HepG2 (cell line): ENCODE data around the gene PHTF1. TPM values are rescaled to one million over a fixed set of nuclear protein-coding genes. Genes with fewer than 3 reads are reported as not detected.
A peak's percentile ranks its signal among the peaks of the same experiment; 100 is the strongest.

Source experiments
- ATAC-seq: fragments of 200-7000 bp; cut with Tn5 transposase; 3 replicates; pipeline ENCODE4 v1.9.1; 2020; ENCODE audit warnings: mild to moderate bottlenecking, moderate library complexity
- Bru-seq: library from RNA; stranded (reverse); fragments of 400-500 nt; gene quantifications from one replicate; lab custom pipeline; 2021; lab: Mats Ljungman, UMichigan
- BruChase-seq, 2 experiments: library from RNA; stranded (reverse); fragments of 400-500 nt; gene quantifications; one replicate each; lab custom pipeline; 2021; lab: Mats Ljungman, UMichigan
- BruUV-seq: library from RNA; stranded (reverse); fragments of 400-500 nt; replicated peaks from 2 replicates; lab custom pipeline; 2021; lab: Mats Ljungman, UMichigan
- CTCF ChIA-PET: fragments of 300-600 bp; formaldehyde crosslinking; extraction: SDS; loops from one replicate; lab custom pipeline; 2021; ENCODE audit warnings: low total read pairs, inconsistent platforms, low intra/inter-chr PET ratio; lab: Yijun Ruan, JAX
- POLR2A ChIA-PET: fragments of 350-600 bp; sonication (Branson Sonifier 250); formaldehyde crosslinking; loops from one replicate; lab custom pipeline; 2020; ENCODE audit warnings: antibody characterized with exemption, inconsistent platforms; lab: Yijun Ruan, JAX
- DNase-seq: peaks from one replicate; pipeline ENCODE4 v3.0.0-alpha.2; 2015; ENCODE audit warnings: low spot score
- FAIRE-seq: peaks from 3 replicates; lab custom pipeline; 2011; peaks lifted over from hg19 to GRCh38; lab: Jason Lieb, UNC
- H2AFZ ChIP-seq: one replicate; pipeline ENCODE4 v1.6.1; 2011; ENCODE audit warnings: low read length, inconsistent platforms
- H3K27ac ChIP-seq: fragments of 300-600 bp; 3 replicates; pipeline ENCODE4 v1.8.0; 2011; ENCODE audit warnings: mixed run types, mild to moderate bottlenecking, mixed read lengths, low read length, inconsistent platforms; ENCODE audit not compliant: insufficient read depth; ENCODE audit errors: extremely low read length
- H3K27me3 ChIP-seq, 2 experiments: fragments of 200-600 bp in 1 of 2; 2 replicates in 1 of 2; 3 replicates in 1 of 2; pipeline versions ENCODE4 v1.6.0 to v1.8.0; 2011; ENCODE audit warnings: low read length in 2 of 2, mild to moderate bottlenecking in 2 of 2, moderate library complexity in 2 of 2, inconsistent platforms in 1 of 2; ENCODE audit not compliant: insufficient read depth in 2 of 2, control insufficient read depth in 1 of 2
- H3K36me3 ChIP-seq, 2 experiments: fragments of 200-600 bp in 1 of 2; replicated peaks in 1 of 2; 2 replicates in 1 of 2; 3 replicates in 1 of 2; pipeline versions ENCODE4 v1.5.1 to v1.8.0; 2011; ENCODE audit warnings: low read length in 2 of 2, inconsistent platforms in 1 of 2; ENCODE audit not compliant: insufficient read depth in 2 of 2, control insufficient read depth in 1 of 2
- H3K4me1 ChIP-seq: 2 replicates; pipeline ENCODE4 v1.5.1; 2012; ENCODE audit warnings: low read length, inconsistent platforms; ENCODE audit not compliant: insufficient read depth
- H3K4me2 ChIP-seq: 2 replicates; pipeline ENCODE4 v1.6.0; 2011; ENCODE audit warnings: low read depth, low read length, inconsistent platforms
- H3K4me3 ChIP-seq, 3 experiments: fragments of 200-600 bp in 1 of 3; sonication (generic), shearing (Covaris generic) in 1 of 3; replicated peaks in 1 of 3; 2 replicates each; pipeline ENCODE4 v1.5.1; 2011 to 2016; ENCODE audit warnings: low read length in 3 of 3, inconsistent platforms in 2 of 3, low read depth in 2 of 3, mild to moderate bottlenecking in 2 of 3, control low read depth in 1 of 3, mixed read lengths in 1 of 3; ENCODE audit not compliant: insufficient read depth in 1 of 3
- H3K79me2 ChIP-seq: one replicate; pipeline ENCODE4 v1.6.1; 2011; ENCODE audit warnings: low read length, inconsistent platforms; ENCODE audit not compliant: insufficient read depth
- H3K9ac ChIP-seq: 2 replicates; pipeline ENCODE4 v1.6.0; 2011; ENCODE audit warnings: mild to moderate bottlenecking, low read depth, low read length, inconsistent platforms; ENCODE audit not compliant: insufficient read depth
- H3K9me3 ChIP-seq: 2 replicates; pipeline ENCODE4 v1.5.1; 2012; ENCODE audit warnings: mild to moderate bottlenecking, low read length
- H4K20me1 ChIP-seq: 2 replicates; pipeline ENCODE4 v1.6.0; 2011; ENCODE audit warnings: inconsistent platforms, mild to moderate bottlenecking, low read length, moderate library complexity; ENCODE audit not compliant: insufficient read depth
- ARNTL ChIP-seq: sonication (generic); formaldehyde crosslinking; IDR thresholded peaks from 2 replicates; pipeline ENCODE4 v1.4.0; 2020; ENCODE audit warnings: mild to moderate bottlenecking, missing genetic modification reagents
- E2F5 ChIP-seq: sonication (generic); formaldehyde crosslinking; conservative IDR thresholded peaks from 2 replicates; pipeline ENCODE4 v1.4.0; 2020; ENCODE audit warnings: missing genetic modification reagents
- ISX ChIP-seq: sonication (generic); formaldehyde crosslinking; conservative IDR thresholded peaks from 2 replicates; pipeline ENCODE4 v1.5.0; 2020; ENCODE audit warnings: missing genetic modification reagents
- MYC ChIP-seq: sonication (generic); formaldehyde crosslinking; IDR thresholded peaks from 2 replicates; pipeline ENCODE4 v1.9.0; 2021; ENCODE audit warnings: missing genetic modification reagents, borderline replicate concordance
- NBN ChIP-seq: fragments of 450-650 bp; conservative IDR thresholded peaks from 2 replicates; pipeline ENCODE4 v1.6.1; 2017
- NR3C1 ChIP-seq: sonication (generic); formaldehyde crosslinking; IDR thresholded peaks from 2 replicates; pipeline ENCODE4 v1.4.0; 2020; ENCODE audit warnings: missing genetic modification reagents
- SMARCC2 ChIP-seq: fragments of 450-650 bp; IDR thresholded peaks from 2 replicates; pipeline ENCODE4 v1.6.1; 2017; ENCODE audit warnings: antibody characterized with exemption, mild to moderate bottlenecking
- TGIF2 ChIP-seq: IDR thresholded peaks from 2 replicates; pipeline ENCODE4 v1.6.1; 2016; ENCODE audit warnings: control low read depth, missing compliant biosample characterization
- WGBS: methylation state at CpG from one replicate; pipeline ENCODE4 v1.1.6; 2017; ENCODE audit warnings: low lambda C conversion rate; 5-methylcytosine and 5-hydroxymethylcytosine counted together
- in situ Hi-C: cut with HindIII; loops from 2 replicates; pipeline ENCODE4 v1.10.0; 2017; ENCODE audit warnings: low pct_unique_long_range_greater_than_20kb; ENCODE audit not compliant: extremely low pct_ligation_motif_present
- intact Hi-C: fragments of 100-400 bp; cut with micrococcal nuclease; formaldehyde crosslinking; loops from one replicate; pipeline ENCODE4 v1.10.0; 2022; ENCODE audit not compliant: unreplicated experiment
- long read RNA-seq, 2 experiments: library from RNA in 1 of 2; library from polyadenylated mRNA in 1 of 2; stranded (forward) in 1 of 2; unstranded in 1 of 2; transcript quantifications; one replicate each; pipeline ENCODE4 v2.0.0, GENCODE V29; 2019 to 2022
- polyA minus RNA-seq, 3 experiments: library from RNA; depleted of rRNA, polyadenylated mRNA; stranded (reverse); fragments of >200 nt; gene quantifications; 2 replicates each; pipeline ENCODE4 v1.2.3, GENCODE V29; 2011; ENCODE audit warnings: low replicate concordance in 1 of 3
- polyA plus RNA-seq, 8 experiments: library from polyadenylated mRNA; depleted of rRNA in 3 of 8; stranded (reverse) in 7 of 8; unstranded in 1 of 8; fragments of >200 nt; fragmentation: Illumina TruSeq in 4 of 8; extraction: Trizol in 4 of 8; gene quantifications; 2 replicates each; pipeline versions ENCODE4 v1.2.1 to v1.2.3, GENCODE V29; 2011 to 2016; ENCODE audit warnings: low read depth in 4 of 8, missing spikeins in 1 of 8, mixed read lengths in 1 of 8; ENCODE audit not compliant: insufficient read depth in 1 of 8
- total RNA-seq, 5 experiments: library from RNA; depleted of rRNA; stranded (reverse); fragments of >200 nt; fragmentation: Illumina TruSeq; extraction: Trizol; gene quantifications; 2 replicates each; pipeline ENCODE4 v1.2.3, GENCODE V29; 2016; ENCODE audit warnings: low read depth in 1 of 5
- TF ChIP-seq, protein P1 (sequence below): sonication (generic); formaldehyde crosslinking; conservative IDR thresholded peaks from 2 replicates; pipeline ENCODE4 v1.8.0; 2022; ENCODE audit warnings: missing genetic modification reagents
- TF ChIP-seq, protein P2 (sequence below): sonication (generic); formaldehyde crosslinking; IDR thresholded peaks from 2 replicates; pipeline ENCODE4 v1.8.0; 2023; ENCODE audit warnings: mild to moderate bottlenecking, missing genetic modification reagents
- TF ChIP-seq, protein P3 (sequence below): IDR thresholded peaks from 2 replicates; pipeline ENCODE4 v1.6.1; 2016; ENCODE audit warnings: missing biosample characterization, missing genetic modification reagents, low read depth

PHTF1 gene
- 15.3 and 19.7 TPM in 2 replicates for total RNA-seq (2016; rRNA removed; fragmentation: Illumina TruSeq; extraction: Trizol)
- 6.2 and 6.4 TPM in 2 replicates for total RNA-seq (2016; cell fraction: cytosol; rRNA removed; fragmentation: Illumina TruSeq; extraction: Trizol; ENCODE audit: low read depth)
- 17.4 and 17.7 TPM in 2 replicates for total RNA-seq (2016; cell fraction: insoluble cytoplasmic fraction; rRNA removed; fragmentation: Illumina TruSeq; extraction: Trizol)
- 14.0 and 17.1 TPM in 2 replicates for total RNA-seq (2016; cell fraction: membrane; rRNA removed; fragmentation: Illumina TruSeq; extraction: Trizol)
- 21.1 and 24.3 TPM in 2 replicates for total RNA-seq (2016; cell fraction: nucleus; rRNA removed; fragmentation: Illumina TruSeq; extraction: Trizol)
- polyA plus RNA-seq (2011; rRNA removed) = 5.0 and 5.7 TPM in 2 replicates
- 2.9 and 3.6 TPM in 2 replicates for polyA plus RNA-seq (2011; cell fraction: cytosol; rRNA removed)
- polyA plus RNA-seq (2011; cell fraction: nucleus; rRNA removed) = 8.5 and 9.2 TPM in 2 replicates
- 6.1 and 6.6 TPM in 2 replicates for polyA plus RNA-seq (2012)
- polyA plus RNA-seq (2016; cell fraction: cytosol; fragmentation: Illumina TruSeq; extraction: Trizol; ENCODE audit: low read depth) = 2.7 and 4.4 TPM in 2 replicates
- polyA plus RNA-seq (2016; cell fraction: insoluble cytoplasmic fraction; fragmentation: Illumina TruSeq; extraction: Trizol; ENCODE audit: low read depth) = 10.9 and 12.2 TPM in 2 replicates
- polyA plus RNA-seq (2016; cell fraction: membrane; fragmentation: Illumina TruSeq; extraction: Trizol; ENCODE audit: low read depth) = 7.7 and 8.2 TPM in 2 replicates
- 25.8 and 27.4 TPM in 2 replicates for polyA plus RNA-seq (2016; cell fraction: nucleus; fragmentation: Illumina TruSeq; extraction: Trizol; ENCODE audit: insufficient read depth, low read depth)
- 7.0 and 22.6 TPM in 2 replicates for polyA minus RNA-seq (2011; rRNA and poly(A)+ RNA removed; ENCODE audit: low replicate concordance)
- polyA minus RNA-seq (2011; cell fraction: cytosol; rRNA and poly(A)+ RNA removed) = 3.7 and 5.4 TPM in 2 replicates
- polyA minus RNA-seq (2011; cell fraction: nucleus; rRNA and poly(A)+ RNA removed) = 27.8 and 30.0 TPM in 2 replicates
- percentile 66 among the genes with signal in this experiment for Bru-seq, nascent RNA
- BruChase-seq, experiment 1, labeled RNA remaining after a 6-hour chase = percentile 67 among the genes with signal in this experiment
- BruChase-seq, experiment 2, labeled RNA remaining after a 2-hour chase = percentile 65 among the genes with signal in this experiment
- long read RNA-seq, experiment 1, partial matches to known transcripts = 13 of 20 reads
- long read RNA-seq, experiment 1, other reads (novel, unspliced or antisense) = 4 of 20 reads
- long read RNA-seq, experiment 2, partial matches to known transcripts = 2 of 12 reads
- long read RNA-seq, experiment 2, other reads (novel, unspliced or antisense) = 7 of 12 reads

DNA sequence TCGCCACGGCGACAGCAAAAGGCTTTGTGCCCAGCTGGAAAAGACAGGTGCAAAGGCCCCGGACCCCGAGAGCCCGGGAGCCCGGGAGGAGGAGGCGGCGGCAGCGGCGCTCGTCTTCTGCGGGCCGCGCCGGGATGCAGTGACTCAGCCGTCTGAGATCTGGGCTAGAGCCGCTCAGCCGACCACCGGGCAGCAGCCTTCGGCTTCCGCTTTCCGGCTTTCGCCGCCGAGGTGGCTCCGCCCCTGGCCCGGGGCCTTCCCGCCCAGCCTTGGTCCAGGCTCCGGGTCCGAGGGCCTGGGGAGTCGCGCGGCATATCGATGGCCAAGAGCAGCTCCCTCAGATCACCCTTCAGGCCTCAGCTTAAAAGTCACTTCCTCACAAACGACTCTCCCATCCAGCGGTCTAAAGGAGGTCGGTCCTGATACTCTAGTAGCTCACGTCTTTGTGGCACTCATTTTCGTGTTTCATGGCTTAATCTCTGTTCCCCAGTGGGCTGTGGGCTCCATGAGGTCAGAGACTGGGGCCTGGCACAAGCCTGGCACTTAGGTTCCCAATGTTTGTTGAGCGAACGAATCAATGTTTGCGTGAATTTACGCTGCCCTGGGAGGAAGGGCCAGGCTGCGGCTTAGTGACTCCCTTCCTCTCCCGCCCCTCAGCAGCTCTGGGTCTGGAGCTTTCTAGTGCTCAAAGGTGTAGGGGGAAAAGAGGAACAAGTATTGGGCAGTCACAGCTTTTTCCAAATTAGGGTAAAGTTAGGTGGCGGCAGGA, at the start of gene PHTF1:
TSS of gene PHTF1 (minus strand) at position 154 of the 769 bp plus-strand sequence. CDS start 783 bp downstream, outside the sequence.
- TSS peak; percentile 87 for BruUV-seq
- intact Hi-C loops (no loop called here), in situ Hi-C loops (loop anchor here (5.0 kb wide), 1 partner anchor 38 kb away; no protein-coding TSS in a partner anchor)
- peak; percentile 32 for FAIRE-seq
- H2AFZ ChIP-seq = peak within 1 kb of the TSS; percentile 99
- peaks cover 11% of the 10 kb centered on the region for H3K79me2 ChIP-seq
- H4K20me1 ChIP-seq = no peaks in the 10 kb centered on the region
- H3K36me3 ChIP-seq = no peaks in the 10 kb centered on the region; a peak in 1 of 5 replicates
- H3K27me3 ChIP-seq = no peaks in the 10 kb centered on the region; a peak in 1 of 5 replicates
- WGBS = 6% methylated on average over 15 of the region's 47 CpGs
- POLR2A ChIA-PET = interaction anchor here (0.7 to 3.4 kb wide), 8 partner anchors 8 to 613 kb away, joined by 3 to 34 read pairs (median 6); partner anchors contain the start of genes AP4B1, HIPK1 and RSBN1
- CTCF ChIA-PET = no interaction called here
- H3K27ac ChIP-seq = peak within 1 kb of the TSS; percentile 98
- peak within 1 kb of the TSS; percentile 98 for H3K9ac ChIP-seq
- peak; percentile 92 for ATAC-seq
- H3K4me2 ChIP-seq = peak within 1 kb of the TSS; percentile 99
- H3K4me1 ChIP-seq = peaks cover 35% of the 10 kb centered on the region
- H3K9me3 ChIP-seq = no peaks in the 10 kb centered on the region
- peak; percentile 52 for DNase-seq
- H3K4me3 ChIP-seq = peak within 1 kb of the TSS; percentile 85 to 91 (median 91)
- TF ChIP-seq SMARCC2 (no peak), MYC (CRISPR knock-in tag) (no peak; the same call in none of the 2 replicates), NBN (no peak), ISX (no peak), E2F5 (CRISPR knock-in tag) (0 out of 2 replicates have a peak, but pooled peaks have one; percentile 16), TGIF2 (CRISPR knock-in tag) (no peak), NR3C1 (no peak), ARNTL (no peak)
- TF ChIP-seq, protein P1, sequence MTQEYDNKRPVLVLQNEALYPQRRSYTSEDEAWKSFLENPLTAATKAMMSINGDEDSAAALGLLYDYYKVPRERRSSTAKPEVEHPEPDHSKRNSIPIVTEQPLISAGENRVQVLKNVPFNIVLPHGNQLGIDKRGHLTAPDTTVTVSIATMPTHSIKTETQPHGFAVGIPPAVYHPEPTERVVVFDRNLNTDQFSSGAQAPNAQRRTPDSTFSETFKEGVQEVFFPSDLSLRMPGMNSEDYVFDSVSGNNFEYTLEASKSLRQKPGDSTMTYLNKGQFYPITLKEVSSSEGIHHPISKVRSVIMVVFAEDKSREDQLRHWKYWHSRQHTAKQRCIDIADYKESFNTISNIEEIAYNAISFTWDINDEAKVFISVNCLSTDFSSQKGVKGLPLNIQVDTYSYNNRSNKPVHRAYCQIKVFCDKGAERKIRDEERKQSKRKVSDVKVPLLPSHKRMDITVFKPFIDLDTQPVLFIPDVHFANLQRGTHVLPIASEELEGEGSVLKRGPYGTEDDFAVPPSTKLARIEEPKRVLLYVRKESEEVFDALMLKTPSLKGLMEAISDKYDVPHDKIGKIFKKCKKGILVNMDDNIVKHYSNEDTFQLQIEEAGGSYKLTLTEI (CRISPR knock-in tag) = no peak
- TF ChIP-seq, protein P2, sequence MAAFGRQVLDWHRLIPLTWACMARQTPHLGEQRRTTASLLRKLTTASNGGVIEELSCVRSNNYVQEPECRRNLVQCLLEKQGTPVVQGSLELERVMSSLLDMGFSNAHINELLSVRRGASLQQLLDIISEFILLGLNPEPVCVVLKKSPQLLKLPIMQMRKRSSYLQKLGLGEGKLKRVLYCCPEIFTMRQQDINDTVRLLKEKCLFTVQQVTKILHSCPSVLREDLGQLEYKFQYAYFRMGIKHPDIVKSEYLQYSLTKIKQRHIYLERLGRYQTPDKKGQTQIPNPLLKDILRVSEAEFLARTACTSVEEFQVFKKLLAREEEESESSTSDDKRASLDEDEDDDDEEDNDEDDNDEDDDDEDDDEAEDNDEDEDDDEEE (CRISPR knock-in tag) = no peak; the same call in 1 of the 2 replicates
- TF ChIP-seq, protein P3, sequence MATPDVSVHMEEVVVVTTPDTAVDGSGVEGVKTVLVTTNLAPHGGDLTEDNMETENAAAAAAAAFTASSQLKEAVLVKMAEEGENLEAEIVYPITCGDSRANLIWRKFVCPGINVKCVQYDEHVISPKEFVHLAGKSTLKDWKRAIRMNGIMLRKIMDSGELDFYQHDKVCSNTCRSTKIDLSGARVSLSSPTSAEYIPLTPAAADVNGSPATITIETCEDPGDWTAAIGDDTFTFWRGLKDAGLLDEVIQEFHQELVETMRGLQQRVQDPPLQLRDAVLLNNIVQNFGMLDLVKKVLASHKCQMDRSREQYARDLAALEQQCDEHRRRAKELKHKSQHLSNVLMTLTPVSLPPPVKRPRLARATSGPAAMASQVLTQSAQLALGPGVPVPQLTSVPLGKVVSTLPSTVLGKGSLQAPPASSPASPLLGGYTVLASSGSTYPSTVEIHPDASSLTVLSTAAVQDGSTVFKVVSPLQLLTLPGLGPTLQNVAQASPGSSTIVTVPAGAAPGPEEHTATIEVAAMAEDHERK = no peak
